ENCODE results near the gene ISG15.

Gene ISG15

DNA sequence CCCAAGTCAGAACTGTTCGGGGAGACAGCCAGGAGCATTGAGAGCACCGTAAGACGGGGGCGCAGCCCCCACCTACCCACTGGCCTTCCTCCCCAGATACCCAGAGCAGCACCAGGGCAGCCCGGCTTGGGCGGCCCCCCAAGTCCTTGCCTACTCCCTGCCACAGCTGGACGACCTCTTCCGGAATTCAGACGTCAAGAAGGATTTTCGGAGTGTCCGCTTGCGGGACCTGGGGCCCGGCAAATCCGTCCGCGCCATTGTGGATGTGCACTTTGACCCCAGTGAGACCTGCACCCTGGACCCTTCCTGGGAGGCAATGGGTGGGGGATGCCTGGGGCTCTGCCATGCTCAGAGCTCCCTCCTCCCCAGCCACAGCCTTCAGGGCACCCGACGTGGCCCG lies 34.1 kb downstream of the ISG15 start:
- peaks cover 86% of the 10 kb centered on the region for H3K36me3 ChIP-seq (ENCODE audit: low read depth)

GRCh38 chr1:1047963-1048362 lies 34.7 kb downstream of the ISG15 start:
- Histone ChIP-seq H3K4me3 (ENCODE audit: severe bottlenecking) (no peak overlapping the region), H3K27me3 (ENCODE audit: insufficient read depth, poor library complexity, severe bottlenecking) (no peaks in the 10 kb centered on the region), H3K27ac (ENCODE audit: poor library complexity, severe bottlenecking) (no peak overlapping the region), H3K9me3 (ENCODE audit: severe bottlenecking) (no peaks in the 10 kb centered on the region), H3K36me3 (ENCODE audit: low read depth) (peaks cover 83% of the 10 kb centered on the region), H3K4me1 (ENCODE audit: insufficient read depth, poor library complexity, severe bottlenecking) (no peaks in the 10 kb centered on the region)
- TF ChIP-seq, protein P1, sequence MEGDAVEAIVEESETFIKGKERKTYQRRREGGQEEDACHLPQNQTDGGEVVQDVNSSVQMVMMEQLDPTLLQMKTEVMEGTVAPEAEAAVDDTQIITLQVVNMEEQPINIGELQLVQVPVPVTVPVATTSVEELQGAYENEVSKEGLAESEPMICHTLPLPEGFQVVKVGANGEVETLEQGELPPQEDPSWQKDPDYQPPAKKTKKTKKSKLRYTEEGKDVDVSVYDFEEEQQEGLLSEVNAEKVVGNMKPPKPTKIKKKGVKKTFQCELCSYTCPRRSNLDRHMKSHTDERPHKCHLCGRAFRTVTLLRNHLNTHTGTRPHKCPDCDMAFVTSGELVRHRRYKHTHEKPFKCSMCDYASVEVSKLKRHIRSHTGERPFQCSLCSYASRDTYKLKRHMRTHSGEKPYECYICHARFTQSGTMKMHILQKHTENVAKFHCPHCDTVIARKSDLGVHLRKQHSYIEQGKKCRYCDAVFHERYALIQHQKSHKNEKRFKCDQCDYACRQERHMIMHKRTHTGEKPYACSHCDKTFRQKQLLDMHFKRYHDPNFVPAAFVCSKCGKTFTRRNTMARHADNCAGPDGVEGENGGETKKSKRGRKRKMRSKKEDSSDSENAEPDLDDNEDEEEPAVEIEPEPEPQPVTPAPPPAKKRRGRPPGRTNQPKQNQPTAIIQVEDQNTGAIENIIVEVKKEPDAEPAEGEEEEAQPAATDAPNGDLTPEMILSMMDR (IDR thresholded peaks at IDR 0.05; ENCODE audit: poor library complexity, severe bottlenecking) = no peak
- DNase-seq (ENCODE audit: low spot score) = no peak
- ATAC-seq (ENCODE audit: low read depth) = no peak

More for the DNA sequence above, 34.1 kb downstream of the ISG15 start:
- DNase-seq (ENCODE audit: low spot score) (no peak), ATAC-seq (ENCODE audit: low read depth) (no peak)
- TF ChIP-seq, protein P1 (IDR thresholded peaks at IDR 0.05; ENCODE audit: poor library complexity, severe bottlenecking) = no peak
- Histone ChIP-seq H3K4me1 (ENCODE audit: insufficient read depth, poor library complexity, severe bottlenecking) (no peaks in the 10 kb centered on the region), H3K9me3 (ENCODE audit: severe bottlenecking) (no peaks in the 10 kb centered on the region), H3K27ac (ENCODE audit: poor library complexity, severe bottlenecking) (no peak overlapping the region), H3K4me3 (ENCODE audit: severe bottlenecking) (no peak overlapping the region), H3K27me3 (ENCODE audit: insufficient read depth, poor library complexity, severe bottlenecking) (no peaks in the 10 kb centered on the region)

DNA sequence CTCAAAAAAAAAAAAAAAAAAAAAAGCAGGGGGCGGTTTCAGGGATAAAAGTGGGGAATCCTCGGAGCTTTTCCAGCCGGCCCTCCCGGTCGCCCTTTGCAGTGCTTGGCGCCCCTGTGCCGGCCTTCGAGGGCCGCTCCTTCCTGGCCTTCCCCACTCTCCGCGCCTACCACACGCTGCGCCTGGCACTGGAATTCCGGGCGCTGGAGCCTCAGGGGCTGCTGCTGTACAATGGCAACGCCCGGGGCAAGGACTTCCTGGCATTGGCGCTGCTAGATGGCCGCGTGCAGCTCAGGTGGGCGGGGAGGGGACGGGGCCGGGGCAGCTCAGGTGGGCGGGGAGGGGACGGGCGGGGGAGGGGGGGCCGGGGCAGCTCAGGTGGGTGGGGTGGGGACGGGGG lies 35.5 kb downstream of the ISG15 start:
- Histone ChIP-seq H3K36me3 (ENCODE audit: low read depth) (peaks cover 83% of the 10 kb centered on the region), H3K27ac (ENCODE audit: poor library complexity, severe bottlenecking) (no peak overlapping the region), H3K27me3 (ENCODE audit: insufficient read depth, poor library complexity, severe bottlenecking) (no peaks in the 10 kb centered on the region), H3K9me3 (ENCODE audit: severe bottlenecking) (no peaks in the 10 kb centered on the region), H3K4me1 (ENCODE audit: insufficient read depth, poor library complexity, severe bottlenecking) (no peaks in the 10 kb centered on the region), H3K4me3 (ENCODE audit: severe bottlenecking) (no peak overlapping the region)
- ATAC-seq (ENCODE audit: low read depth) (no peak), DNase-seq (ENCODE audit: low spot score) (no peak)
- TF ChIP-seq, protein P1 (IDR thresholded peaks at IDR 0.05; ENCODE audit: poor library complexity, severe bottlenecking) = no peak

GRCh38 chr1:1049318-1050165 lies 36.2 kb downstream of the ISG15 start:
- Histone ChIP-seq H3K36me3 (ENCODE audit: low read depth) (peaks cover 83% of the 10 kb centered on the region), H3K4me3 (ENCODE audit: severe bottlenecking) (no peak overlapping the region), H3K4me1 (ENCODE audit: insufficient read depth, poor library complexity, severe bottlenecking) (no peaks in the 10 kb centered on the region), H3K27ac (ENCODE audit: poor library complexity, severe bottlenecking) (no peak overlapping the region), H3K9me3 (ENCODE audit: severe bottlenecking) (no peaks in the 10 kb centered on the region), H3K27me3 (ENCODE audit: insufficient read depth, poor library complexity, severe bottlenecking) (no peaks in the 10 kb centered on the region)
- TF ChIP-seq, protein P1 (IDR thresholded peaks at IDR 0.05; ENCODE audit: poor library complexity, severe bottlenecking) = no peak
- DNase-seq (ENCODE audit: low spot score) (no peak), ATAC-seq (ENCODE audit: low read depth) (no peak)

DNA sequence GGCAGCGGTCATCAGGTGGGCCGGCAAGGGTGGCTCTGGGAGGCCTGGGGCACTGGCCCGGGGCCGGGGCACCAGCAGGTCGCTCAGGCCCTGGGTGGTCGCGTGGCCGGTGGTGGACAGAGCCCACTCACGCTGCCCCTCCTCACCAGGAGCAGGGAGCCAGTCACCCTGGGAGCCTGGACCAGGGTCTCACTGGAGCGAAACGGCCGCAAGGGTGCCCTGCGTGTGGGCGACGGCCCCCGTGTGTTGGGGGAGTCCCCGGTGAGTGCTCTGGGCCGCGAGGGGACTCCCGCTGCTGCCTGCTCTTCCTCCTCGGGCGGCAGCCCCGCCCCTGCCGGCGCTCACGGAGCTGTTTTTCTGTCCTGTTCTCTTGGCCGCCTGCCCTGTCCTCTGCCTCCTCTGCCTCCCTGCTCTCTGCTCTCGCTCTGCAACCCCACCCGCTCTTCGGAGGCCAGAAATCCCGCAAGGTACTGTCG lies 37.3 kb downstream of the ISG15 start:
- TF ChIP-seq, protein P1 (IDR thresholded peaks at IDR 0.05; ENCODE audit: poor library complexity, severe bottlenecking) = no peak
- no peak for ATAC-seq (ENCODE audit: low read depth)
- Histone ChIP-seq H3K4me3 (ENCODE audit: severe bottlenecking) (no peak overlapping the region), H3K4me1 (ENCODE audit: insufficient read depth, poor library complexity, severe bottlenecking) (no peaks in the 10 kb centered on the region), H3K27ac (ENCODE audit: poor library complexity, severe bottlenecking) (no peak overlapping the region), H3K27me3 (ENCODE audit: insufficient read depth, poor library complexity, severe bottlenecking) (no peaks in the 10 kb centered on the region), H3K9me3 (ENCODE audit: severe bottlenecking) (no peaks in the 10 kb centered on the region), H3K36me3 (ENCODE audit: low read depth) (peaks cover 79% of the 10 kb centered on the region)
- no peak for DNase-seq (ENCODE audit: low spot score)

Data from RWPE2 (cell line).